Neural progenitor cell (in vitro differentiated cells): ENCODE measurements around the gene KRTAP11-1. TPM values are rescaled to one million over a fixed set of nuclear protein-coding genes. Genes with fewer than 3 reads are reported as not detected.

Experiments
- DNase-seq: peaks from one replicate; pipeline ENCODE4 v3.0.0-alpha.2; 2016; ENCODE audit warnings: low spot score
- H2AFZ ChIP-seq: fragments of 200-600 bp; sonication (generic); replicated peaks from 2 replicates; pipeline ENCODE4 v1.6.1; 2016; ENCODE audit warnings: antibody characterized with exemption
- H3F3A ChIP-seq: fragments of 200-600 bp; sonication (generic); 2 replicates; pipeline ENCODE4 v1.6.1; 2016; ENCODE audit warnings: antibody characterized with exemption, low read depth
- H3K27ac ChIP-seq: fragments of 200-600 bp; sonication (generic); 2 replicates; pipeline ENCODE4 v1.5.1; 2016; ENCODE audit warnings: mild to moderate bottlenecking
- H3K27me3 ChIP-seq: fragments of 200-600 bp; sonication (generic); 2 replicates; pipeline ENCODE4 v1.6.1; 2016; ENCODE audit warnings: mild to moderate bottlenecking, moderate library complexity
- H3K36me3 ChIP-seq: fragments of 200-600 bp; sonication (generic); 2 replicates; pipeline ENCODE4 v1.5.1; 2016
- H3K4me1 ChIP-seq: fragments of 200-600 bp; sonication (generic); 2 replicates; pipeline ENCODE4 v1.6.1; 2016; ENCODE audit warnings: mixed run types
- H3K4me2 ChIP-seq: fragments of 200-600 bp; sonication (generic); 2 replicates; pipeline ENCODE4 v1.6.1; 2016
- H3K4me3 ChIP-seq: fragments of 200-600 bp; sonication (generic); 2 replicates; pipeline ENCODE4 v1.5.1; 2016
- H3K79me2 ChIP-seq: fragments of 200-600 bp; sonication (generic); 2 replicates; pipeline ENCODE4 v1.6.1; 2016; ENCODE audit warnings: low read depth
- H3K9ac ChIP-seq: fragments of 200-600 bp; sonication (generic); 2 replicates; pipeline ENCODE4 v1.6.1; 2016
- H3K9me3 ChIP-seq: fragments of 200-600 bp; sonication (generic); 2 replicates; pipeline ENCODE4 v1.5.1; 2016; ENCODE audit warnings: low read depth
- H4K20me1 ChIP-seq: fragments of 200-600 bp; sonication (generic); 2 replicates; pipeline ENCODE4 v1.6.1; 2016; ENCODE audit warnings: low read depth
- H3K27ac Mint-ChIP-seq: 3 replicates; pipeline ENCODE4 v1.8.0; 2021; ENCODE audit warnings: mixed read lengths
- H3K27me3 Mint-ChIP-seq: 2 replicates; pipeline ENCODE4 v1.8.0; 2022; ENCODE audit warnings: low read depth, mild to moderate bottlenecking, inconsistent platforms, moderate library complexity, mixed read lengths; ENCODE audit not compliant: insufficient read depth
- H3K36me3 Mint-ChIP-seq: 3 replicates; pipeline ENCODE4 v1.8.0; 2021; ENCODE audit warnings: mixed read lengths
- H3K4me1 Mint-ChIP-seq: 3 replicates; pipeline ENCODE4 v1.8.0; 2021; ENCODE audit warnings: mixed read lengths
- H3K4me3 Mint-ChIP-seq: 3 replicates; pipeline ENCODE4 v1.8.0; 2021; ENCODE audit warnings: mild to moderate bottlenecking, moderate library complexity, mixed read lengths
- H3K9me3 Mint-ChIP-seq: 3 replicates; pipeline ENCODE4 v1.8.0; 2020; ENCODE audit warnings: mixed read lengths
- EZH2 ChIP-seq: fragments of 200-600 bp; sonication (generic); IDR thresholded peaks from 2 replicates; pipeline ENCODE4 v1.6.1; 2017; ENCODE audit warnings: antibody characterized with exemption, mild to moderate bottlenecking, moderate library complexity
- EZH2phosphoT487 ChIP-seq: fragments of 200-600 bp; sonication (generic); IDR thresholded peaks from 2 replicates; pipeline ENCODE4 v1.6.1; 2017; ENCODE audit warnings: antibody characterized with exemption
- total RNA-seq: library from RNA; depleted of rRNA; stranded (reverse); fragments of >200 nt; gene quantifications from 2 replicates; pipeline ENCODE4 v1.2.3, GENCODE V29; 2015; ENCODE audit warnings: low replicate concordance
- TF ChIP-seq, protein P1 (sequence below): fragments of 200-600 bp; sonication (generic); IDR thresholded peaks from 2 replicates; pipeline ENCODE4 v1.5.1; 2017; ENCODE audit warnings: antibody characterized with exemption, mild to moderate bottlenecking

Gene KRTAP11-1
- total RNA-seq, 1 donor from 2014 or later, result not detected

DNA sequence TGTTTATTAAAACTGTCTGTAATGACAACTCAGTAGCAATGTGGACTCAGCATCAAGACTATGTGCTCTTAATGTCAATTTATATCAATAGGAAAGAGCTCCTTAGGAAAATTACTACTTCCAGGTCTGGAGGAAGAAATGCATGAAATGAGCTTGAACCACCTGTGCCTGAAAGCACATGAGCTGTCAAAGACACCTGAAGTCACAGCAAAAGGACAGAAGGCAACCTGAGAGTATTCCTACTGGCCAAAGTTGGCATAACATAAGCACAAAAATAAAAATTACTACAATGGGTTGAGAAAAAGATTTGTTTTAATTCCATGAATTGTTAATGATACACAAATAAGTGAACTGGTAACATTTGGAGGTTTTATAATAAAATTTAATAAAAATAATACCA is 38.4 kb downstream of the KRTAP11-1 start:
- Histone ChIP-seq H3K9ac (no peak overlapping the region), H3K27ac (no peak overlapping the region), H3K4me2 (no peak overlapping the region), H2AFZ (no peak overlapping the region), H4K20me1 (no peaks in the 10 kb centered on the region), H3K4me3 (no peak overlapping the region), H3K27me3 (no peaks in the 10 kb centered on the region), H3K36me3 (no peaks in the 10 kb centered on the region), H3K9me3 (no peaks in the 10 kb centered on the region), H3K4me1 (no peaks in the 10 kb centered on the region), H3K79me2 (no peaks in the 10 kb centered on the region), H3F3A (no peaks in the 10 kb centered on the region)
- Mint-ChIP-seq H3K27ac (no peak overlapping the region), H3K36me3 (no peaks in the 10 kb centered on the region), H3K27me3 (peaks cover 4% of the 10 kb centered on the region), H3K4me1 (peaks cover 6% of the 10 kb centered on the region), H3K4me3 (no peak overlapping the region), H3K9me3 (no peaks in the 10 kb centered on the region)
- TF ChIP-seq, protein P1, sequence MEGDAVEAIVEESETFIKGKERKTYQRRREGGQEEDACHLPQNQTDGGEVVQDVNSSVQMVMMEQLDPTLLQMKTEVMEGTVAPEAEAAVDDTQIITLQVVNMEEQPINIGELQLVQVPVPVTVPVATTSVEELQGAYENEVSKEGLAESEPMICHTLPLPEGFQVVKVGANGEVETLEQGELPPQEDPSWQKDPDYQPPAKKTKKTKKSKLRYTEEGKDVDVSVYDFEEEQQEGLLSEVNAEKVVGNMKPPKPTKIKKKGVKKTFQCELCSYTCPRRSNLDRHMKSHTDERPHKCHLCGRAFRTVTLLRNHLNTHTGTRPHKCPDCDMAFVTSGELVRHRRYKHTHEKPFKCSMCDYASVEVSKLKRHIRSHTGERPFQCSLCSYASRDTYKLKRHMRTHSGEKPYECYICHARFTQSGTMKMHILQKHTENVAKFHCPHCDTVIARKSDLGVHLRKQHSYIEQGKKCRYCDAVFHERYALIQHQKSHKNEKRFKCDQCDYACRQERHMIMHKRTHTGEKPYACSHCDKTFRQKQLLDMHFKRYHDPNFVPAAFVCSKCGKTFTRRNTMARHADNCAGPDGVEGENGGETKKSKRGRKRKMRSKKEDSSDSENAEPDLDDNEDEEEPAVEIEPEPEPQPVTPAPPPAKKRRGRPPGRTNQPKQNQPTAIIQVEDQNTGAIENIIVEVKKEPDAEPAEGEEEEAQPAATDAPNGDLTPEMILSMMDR, result peak; percentile 16
- no peak for TF ChIP-seq EZH2
- no peak for DNase-seq

GRCh38 chr21:30839304-30839703 is 42.1 kb downstream of the KRTAP11-1 start:
- Histone ChIP-seq H2AFZ (peak overlapping the region; percentile 7), H3K4me2 (no peak overlapping the region), H4K20me1 (no peaks in the 10 kb centered on the region), H3K9ac (no peak overlapping the region), H3K36me3 (no peaks in the 10 kb centered on the region), H3K4me1 (no peaks in the 10 kb centered on the region), H3K79me2 (no peaks in the 10 kb centered on the region), H3K27me3 (no peaks in the 10 kb centered on the region), H3F3A (no peaks in the 10 kb centered on the region), H3K27ac (no peak overlapping the region), H3K4me3 (no peak overlapping the region), H3K9me3 (no peaks in the 10 kb centered on the region)
- no peaks in the 10 kb centered on the region for H3K9me3 Mint-ChIP-seq
- peaks cover 4% of the 10 kb centered on the region for H3K27me3 Mint-ChIP-seq
- no peaks in the 10 kb centered on the region for H3K36me3 Mint-ChIP-seq
- H3K4me3 Mint-ChIP-seq, result no peak overlapping the region
- TF ChIP-seq, protein P1, result peak; percentile 70
- TF ChIP-seq EZH2phosphoT487, result no peak
- no peak for TF ChIP-seq EZH2
- H3K27ac Mint-ChIP-seq, result no peak overlapping the region
- H3K4me1 Mint-ChIP-seq, result no peaks in the 10 kb centered on the region
- DNase-seq, result peak; percentile 75

DNA sequence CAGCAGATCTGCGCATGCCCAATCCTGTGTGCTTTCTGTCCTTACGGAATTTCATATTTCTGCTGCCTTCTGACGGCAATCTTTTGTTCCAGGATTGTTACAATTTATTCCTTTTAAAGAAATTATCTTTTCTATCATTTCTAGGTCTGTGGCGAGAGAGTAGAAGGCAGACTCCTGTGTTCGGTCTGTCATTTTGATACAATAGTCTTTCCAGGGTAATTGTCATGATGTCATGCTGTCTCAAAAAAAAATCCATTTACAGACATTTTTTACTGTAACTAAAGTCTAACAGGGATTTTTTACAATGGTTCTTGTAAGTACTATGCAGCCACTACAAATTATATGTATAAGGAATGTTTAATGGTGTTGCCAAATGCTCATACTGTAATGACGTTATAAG is 42.8 kb downstream of the KRTAP11-1 start:
- Mint-ChIP-seq H3K4me3 (no peak overlapping the region), H3K27ac (no peak overlapping the region), H3K4me1 (no peaks in the 10 kb centered on the region), H3K36me3 (no peaks in the 10 kb centered on the region), H3K9me3 (no peaks in the 10 kb centered on the region), H3K27me3 (peaks cover 2% of the 10 kb centered on the region)
- Histone ChIP-seq H3K9me3 (no peaks in the 10 kb centered on the region), H4K20me1 (no peaks in the 10 kb centered on the region), H3K79me2 (no peaks in the 10 kb centered on the region), H3F3A (no peaks in the 10 kb centered on the region), H3K4me3 (no peak overlapping the region), H3K36me3 (no peaks in the 10 kb centered on the region), H3K9ac (no peak overlapping the region), H3K4me1 (no peaks in the 10 kb centered on the region), H3K27ac (no peak overlapping the region), H3K4me2 (no peak overlapping the region), H2AFZ (peak overlapping the region; percentile 7), H3K27me3 (no peaks in the 10 kb centered on the region)
- no peak for DNase-seq
- TF ChIP-seq EZH2phosphoT487 (no peak), EZH2 (no peak)
- TF ChIP-seq, protein P1, result no peak
